ENCODE data around the gene FLAD1. TPM values are rescaled to one million over a fixed set of nuclear protein-coding genes. Genes with fewer than 3 reads are reported as not detected.

Gene FLAD1
- total RNA-seq, 4 donors from 2014 or later: 26.6 to 36.8 (median 31.7) TPM

DNA sequence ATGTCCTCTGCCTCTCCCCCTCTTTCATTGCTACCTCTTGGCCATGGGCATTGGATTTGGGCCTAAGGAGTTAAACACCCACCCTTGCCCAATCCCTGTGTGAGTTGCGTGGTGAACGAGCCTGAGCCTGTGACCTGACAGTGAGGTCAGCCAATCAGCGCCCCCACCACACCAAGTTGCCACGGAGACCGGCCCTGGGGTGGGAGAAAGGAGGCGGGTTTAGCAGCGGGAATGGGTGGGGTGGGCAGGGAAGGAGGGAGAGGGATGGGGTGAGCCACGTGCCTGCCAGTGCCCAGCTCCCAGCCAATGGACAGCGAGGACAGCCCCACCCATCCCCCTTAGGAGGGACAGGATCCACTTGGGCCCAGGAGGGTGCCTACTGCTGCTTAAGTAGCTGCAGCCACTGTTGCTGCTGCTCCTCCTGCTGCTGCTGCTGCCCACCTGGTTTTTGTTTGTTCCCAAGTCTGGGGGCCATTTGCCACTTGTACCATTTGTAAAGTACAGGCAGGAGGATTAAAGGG, 28.9 kb downstream of the FLAD1 start:
- H3K4me1 ChIP-seq: peaks cover 50 to 62% of the 10 kb centered on the region in 2 donors
- peaks cover 0 to 13% of the 10 kb centered on the region in 2 donors for H3K36me3 ChIP-seq
- H3K4me3 ChIP-seq: no peak overlapping the region
- ATAC-seq: no peak
- intact Hi-C loops (cut with DNase I; ENCODE audit: low total_unique reads) (no loop called here), in situ Hi-C loops (cut with MboI; ENCODE audit: low sequenced_read_pairs in 4 of 4) (loop anchor here in 2 of 4 donors (10.0 kb wide), 1 partner anchor 47 kb away; the partner anchor contains the start of gene PYGO2 (in 2 of the 2))
- H3K27me3 ChIP-seq: no peaks in the 10 kb centered on the region
- peak; percentile 53 to 74 for DNase-seq
- H3K9me3 ChIP-seq: no peaks in the 10 kb centered on the region
- peak overlapping the region; percentile 95 to 99 (median 98) for H3K27ac ChIP-seq
- TF ChIP-seq POLR2A (IDR thresholded peaks at IDR 0.05): no peak
- TF ChIP-seq, protein P1, sequence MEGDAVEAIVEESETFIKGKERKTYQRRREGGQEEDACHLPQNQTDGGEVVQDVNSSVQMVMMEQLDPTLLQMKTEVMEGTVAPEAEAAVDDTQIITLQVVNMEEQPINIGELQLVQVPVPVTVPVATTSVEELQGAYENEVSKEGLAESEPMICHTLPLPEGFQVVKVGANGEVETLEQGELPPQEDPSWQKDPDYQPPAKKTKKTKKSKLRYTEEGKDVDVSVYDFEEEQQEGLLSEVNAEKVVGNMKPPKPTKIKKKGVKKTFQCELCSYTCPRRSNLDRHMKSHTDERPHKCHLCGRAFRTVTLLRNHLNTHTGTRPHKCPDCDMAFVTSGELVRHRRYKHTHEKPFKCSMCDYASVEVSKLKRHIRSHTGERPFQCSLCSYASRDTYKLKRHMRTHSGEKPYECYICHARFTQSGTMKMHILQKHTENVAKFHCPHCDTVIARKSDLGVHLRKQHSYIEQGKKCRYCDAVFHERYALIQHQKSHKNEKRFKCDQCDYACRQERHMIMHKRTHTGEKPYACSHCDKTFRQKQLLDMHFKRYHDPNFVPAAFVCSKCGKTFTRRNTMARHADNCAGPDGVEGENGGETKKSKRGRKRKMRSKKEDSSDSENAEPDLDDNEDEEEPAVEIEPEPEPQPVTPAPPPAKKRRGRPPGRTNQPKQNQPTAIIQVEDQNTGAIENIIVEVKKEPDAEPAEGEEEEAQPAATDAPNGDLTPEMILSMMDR (IDR thresholded peaks at IDR 0.05 in 4 of 5, conservative IDR thresholded peaks at IDR 0.05 in 1 of 5): no peak

DNA sequence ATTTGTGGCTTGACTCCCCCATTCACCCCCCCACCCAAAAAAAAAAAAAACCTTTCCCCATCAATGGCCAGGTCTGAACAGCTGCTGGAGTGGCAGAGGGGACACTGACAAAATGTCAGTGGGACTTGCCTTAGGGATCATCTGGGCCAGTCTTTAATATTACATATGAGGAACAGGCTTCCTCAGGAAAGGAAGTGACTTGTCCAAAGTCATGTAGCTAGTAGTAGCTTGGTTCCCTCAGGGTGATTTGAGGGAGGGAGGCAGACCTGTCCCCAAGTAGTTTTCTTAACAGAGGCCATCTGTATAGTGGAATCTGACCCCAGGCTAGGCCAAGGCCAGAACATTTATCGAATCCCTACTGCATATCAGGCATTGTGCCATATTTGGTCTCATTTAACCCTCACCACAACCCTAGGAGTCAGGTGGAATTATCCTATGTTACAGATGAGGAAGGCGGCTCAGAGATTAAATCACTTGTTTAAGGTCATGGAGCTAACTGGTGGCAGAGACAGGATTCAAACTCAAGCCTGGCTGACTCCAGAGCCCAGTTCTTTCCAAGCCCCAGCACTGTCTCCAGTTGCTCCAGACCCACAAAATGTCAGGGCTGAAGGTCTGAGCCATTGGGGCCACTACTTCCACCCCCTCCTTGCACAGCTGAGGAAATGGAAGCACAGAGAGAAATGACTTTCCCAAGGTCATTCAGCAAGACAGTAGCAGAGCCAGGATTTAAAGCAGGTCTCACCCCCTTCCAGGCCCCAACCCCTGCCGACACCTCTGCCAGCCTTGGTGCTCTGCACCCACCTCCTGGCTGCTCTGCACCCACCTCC, 29.8 kb downstream of the FLAD1 start:
- Histone ChIP-seq H3K27ac (peak overlapping the region in 3 of 4 donors; percentile 95 to 99 (median 97)), H3K9me3 (no peaks in the 10 kb centered on the region), H3K36me3 (peaks cover 0 to 13% of the 10 kb centered on the region in 2 donors), H3K4me1 (peaks cover 47 to 60% of the 10 kb centered on the region in 2 donors), H3K4me3 (no peak overlapping the region), H3K27me3 (no peaks in the 10 kb centered on the region)
- in situ Hi-C loops (cut with MboI; ENCODE audit: low sequenced_read_pairs in 4 of 4) (loop anchor here in 2 of 4 donors (10.0 kb wide), 1 partner anchor 48 kb away; the partner anchor contains the start of gene PYGO2 (in 2 of the 2)), intact Hi-C loops (cut with DNase I; ENCODE audit: low total_unique reads) (no loop called here)
- no peak for DNase-seq
- ATAC-seq: no peak
- TF ChIP-seq, protein P1 (IDR thresholded peaks at IDR 0.05 in 4 of 5, conservative IDR thresholded peaks at IDR 0.05 in 1 of 5): no peak
- TF ChIP-seq POLR2A (IDR thresholded peaks at IDR 0.05): no peak

DNA sequence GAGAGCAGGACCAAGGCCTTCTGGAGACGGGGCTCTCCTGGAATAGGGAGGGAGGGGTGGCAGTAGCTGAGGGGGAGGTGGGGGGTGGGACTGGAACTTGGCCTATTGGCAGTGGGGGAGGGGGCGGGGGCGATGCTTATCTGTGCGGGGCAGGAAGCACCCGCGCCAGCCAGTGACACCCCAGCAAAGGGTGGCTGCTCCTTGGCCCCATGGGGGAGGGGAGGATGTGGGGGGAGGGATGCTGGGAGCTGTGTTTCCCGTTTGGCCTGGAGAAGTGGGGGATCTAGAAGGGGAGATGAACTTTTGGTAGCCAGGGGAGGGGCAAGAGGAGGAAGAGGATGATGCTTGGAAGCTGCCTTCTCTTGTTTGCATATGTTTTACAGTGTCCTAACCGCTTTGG, 30.5 kb downstream of the FLAD1 start:
- Histone ChIP-seq H3K9me3 (no peaks in the 10 kb centered on the region), H3K27ac (peak overlapping the region in 2 of 4 donors; percentile 95 to 99), H3K36me3 (peaks cover 0 to 13% of the 10 kb centered on the region in 2 donors), H3K4me1 (peaks cover 46 to 59% of the 10 kb centered on the region in 2 donors), H3K27me3 (no peaks in the 10 kb centered on the region), H3K4me3 (no peak overlapping the region)
- no peak for TF ChIP-seq POLR2A (IDR thresholded peaks at IDR 0.05)
- TF ChIP-seq, protein P1 (IDR thresholded peaks at IDR 0.05 in 4 of 5, conservative IDR thresholded peaks at IDR 0.05 in 1 of 5): no peak
- ATAC-seq (no peak), DNase-seq (no peak)
- intact Hi-C loops (cut with DNase I; ENCODE audit: low total_unique reads) (no loop called here), in situ Hi-C loops (cut with MboI; ENCODE audit: low sequenced_read_pairs in 4 of 4) (loop anchor here in 2 of 4 donors (10.0 kb wide), 1 partner anchor 49 kb away; the partner anchor contains the start of gene PYGO2 (in 2 of the 2))

DNA sequence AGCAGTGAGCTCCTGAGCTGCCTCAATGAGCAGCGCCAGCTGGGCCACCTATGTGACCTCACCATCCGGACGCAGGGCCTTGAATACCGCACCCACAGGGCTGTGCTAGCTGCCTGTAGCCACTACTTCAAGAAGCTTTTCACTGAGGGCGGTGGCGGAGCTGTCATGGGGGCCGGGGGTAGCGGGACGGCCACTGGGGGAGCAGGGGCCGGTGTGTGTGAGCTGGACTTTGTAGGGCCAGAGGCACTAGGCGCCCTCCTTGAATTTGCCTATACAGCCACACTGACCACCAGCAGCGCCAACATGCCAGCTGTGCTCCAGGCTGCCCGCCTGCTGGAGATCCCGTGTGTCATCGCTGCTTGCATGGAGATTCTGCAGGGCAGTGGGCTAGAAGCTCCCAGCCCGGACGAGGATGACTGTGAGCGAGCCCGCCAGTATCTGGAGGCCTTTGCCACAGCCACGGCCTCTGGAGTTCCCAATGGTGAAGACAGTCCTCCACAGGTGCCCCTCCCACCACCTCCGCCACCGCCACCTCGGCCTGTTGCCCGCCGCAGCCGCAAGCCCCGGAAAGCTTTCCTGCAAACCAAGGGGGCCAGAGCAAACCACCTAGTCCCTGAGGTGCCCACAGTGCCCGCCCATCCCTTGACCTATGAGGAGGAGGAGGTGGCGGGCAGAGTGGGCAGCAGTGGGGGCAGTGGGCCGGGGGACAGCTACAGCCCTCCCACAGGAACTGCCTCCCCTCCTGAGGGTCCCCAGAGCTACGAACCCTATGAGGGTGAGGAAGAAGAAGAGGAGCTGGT, 31.8 kb downstream of the FLAD1 start:
- H3K27ac ChIP-seq: peak overlapping the region in 2 of 4 donors; percentile 85 to 95
- no peak for TF ChIP-seq POLR2A (IDR thresholded peaks at IDR 0.05)
- TF ChIP-seq, protein P1 (IDR thresholded peaks at IDR 0.05 in 4 of 5, conservative IDR thresholded peaks at IDR 0.05 in 1 of 5): no peak
- H3K36me3 ChIP-seq: peaks cover 0 to 13% of the 10 kb centered on the region in 2 donors
- H3K4me1 ChIP-seq: peaks cover 41 to 48% of the 10 kb centered on the region in 2 donors
- no peak for ATAC-seq
- H3K4me3 ChIP-seq: no peak overlapping the region
- no peaks in the 10 kb centered on the region for H3K27me3 ChIP-seq
- no peaks in the 10 kb centered on the region for H3K9me3 ChIP-seq
- in situ Hi-C loops (cut with MboI; ENCODE audit: low sequenced_read_pairs in 4 of 4): loop anchor here in 2 of 4 donors (10.0 kb wide), 1 partner anchor 50 kb away; the partner anchor contains the start of gene PYGO2 (in 2 of the 2)
- no peak for DNase-seq
- intact Hi-C loops (cut with DNase I; ENCODE audit: low total_unique reads): no loop called here

Data from gastrocnemius medialis (tissue), 4 donors.